ENCODE data around the gene BEAN1. TPM values are rescaled to one million over a fixed set of nuclear protein-coding genes. Genes with fewer than 3 reads are reported as not detected.

Gene BEAN1
- total RNA-seq, 4 donors from 2014 or later, result 0.23 to 0.50 TPM; not detected in 2

- no peak overlapping the region for H3K4me3 ChIP-seq
- intact Hi-C loops (cut with DNase I), result no loop called here
- no peak for DNase-seq (ENCODE audit: extremely low spot score)
- H3K27me3 ChIP-seq, result no peaks in the 10 kb centered on the region
- no peaks in the 10 kb centered on the region for H3K9me3 ChIP-seq
- no peak for TF ChIP-seq EP300 (IDR thresholded peaks at IDR 0.05)
- TF ChIP-seq POLR2AphosphoS5 (IDR thresholded peaks at IDR 0.05), result peak; percentile 49 to 55
- H3K36me3 ChIP-seq, result peaks cover 0 to 9% (median 3%) of the 10 kb centered on the region in 4 donors
- 82% methylated on average over 12 of the region's 12 CpGs for WGBS
- H3K27ac ChIP-seq (replicated peaks in 1 of 4), result peak overlapping the region; percentile 18 to 64 (median 43)
- H3K4me1 ChIP-seq, result peaks cover 13 to 25% (median 22%) of the 10 kb centered on the region in 4 donors
Measured at GRCh38 chr16:66502020-66502913, 75.2 kb downstream of the BEAN1 start.

GRCh38 chr16:66503030-66503429 is 75.9 kb downstream of the BEAN1 start:
- Histone ChIP-seq H3K27ac (replicated peaks in 1 of 4) (peak overlapping the region in 3 of 4 donors; percentile 18 to 64 (median 57)), H3K27me3 (no peaks in the 10 kb centered on the region), H3K4me3 (no peak overlapping the region), H3K9me3 (no peaks in the 10 kb centered on the region), H3K4me1 (peaks cover 13 to 29% (median 24%) of the 10 kb centered on the region in 4 donors), H3K36me3 (peaks cover 0 to 11% (median 4%) of the 10 kb centered on the region in 4 donors)
- TF ChIP-seq POLR2AphosphoS5 (IDR thresholded peaks at IDR 0.05) (no peak), EP300 (IDR thresholded peaks at IDR 0.05) (no peak), POLR2A (IDR thresholded peaks at IDR 0.05; ENCODE audit: low read depth) (no peak)
- TF ChIP-seq, protein P1, sequence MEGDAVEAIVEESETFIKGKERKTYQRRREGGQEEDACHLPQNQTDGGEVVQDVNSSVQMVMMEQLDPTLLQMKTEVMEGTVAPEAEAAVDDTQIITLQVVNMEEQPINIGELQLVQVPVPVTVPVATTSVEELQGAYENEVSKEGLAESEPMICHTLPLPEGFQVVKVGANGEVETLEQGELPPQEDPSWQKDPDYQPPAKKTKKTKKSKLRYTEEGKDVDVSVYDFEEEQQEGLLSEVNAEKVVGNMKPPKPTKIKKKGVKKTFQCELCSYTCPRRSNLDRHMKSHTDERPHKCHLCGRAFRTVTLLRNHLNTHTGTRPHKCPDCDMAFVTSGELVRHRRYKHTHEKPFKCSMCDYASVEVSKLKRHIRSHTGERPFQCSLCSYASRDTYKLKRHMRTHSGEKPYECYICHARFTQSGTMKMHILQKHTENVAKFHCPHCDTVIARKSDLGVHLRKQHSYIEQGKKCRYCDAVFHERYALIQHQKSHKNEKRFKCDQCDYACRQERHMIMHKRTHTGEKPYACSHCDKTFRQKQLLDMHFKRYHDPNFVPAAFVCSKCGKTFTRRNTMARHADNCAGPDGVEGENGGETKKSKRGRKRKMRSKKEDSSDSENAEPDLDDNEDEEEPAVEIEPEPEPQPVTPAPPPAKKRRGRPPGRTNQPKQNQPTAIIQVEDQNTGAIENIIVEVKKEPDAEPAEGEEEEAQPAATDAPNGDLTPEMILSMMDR (IDR thresholded peaks at IDR 0.05), result no peak
- 80% methylated on average over 2 of the region's 2 CpGs for WGBS
- intact Hi-C loops (cut with DNase I), result no loop called here
- no peak for DNase-seq (ENCODE audit: extremely low spot score)

GRCh38 chr16:66503612-66504011 is 76.5 kb downstream of the BEAN1 start:
- Histone ChIP-seq H3K9me3 (no peaks in the 10 kb centered on the region), H3K27me3 (no peaks in the 10 kb centered on the region), H3K36me3 (peaks cover 0 to 17% (median 5%) of the 10 kb centered on the region in 4 donors), H3K4me1 (peaks cover 19 to 35% (median 29%) of the 10 kb centered on the region in 4 donors), H3K4me3 (no peak overlapping the region), H3K27ac (replicated peaks in 1 of 4) (no peak overlapping the region)
- no peak for DNase-seq (ENCODE audit: extremely low spot score)
- intact Hi-C loops (cut with DNase I), result no loop called here
- TF ChIP-seq, protein P1 (IDR thresholded peaks at IDR 0.05), result no peak
- 91% methylated on average over 3 of the region's 3 CpGs for WGBS

GRCh38 chr16:66507731-66508239 is 80.7 kb downstream of the BEAN1 start:
- peaks cover 0 to 39% (median 24%) of the 10 kb centered on the region in 4 donors for H3K36me3 ChIP-seq
- no peak overlapping the region for H3K27ac ChIP-seq (replicated peaks in 1 of 4)
- TF ChIP-seq POLR2AphosphoS5 (IDR thresholded peaks at IDR 0.05), result no peak
- DNase-seq (ENCODE audit: extremely low spot score), result no peak
- H3K9me3 ChIP-seq, result no peaks in the 10 kb centered on the region
- H3K27me3 ChIP-seq, result no peaks in the 10 kb centered on the region
- no peak overlapping the region for H3K4me3 ChIP-seq
- 74% methylated on average over 4 of the region's 4 CpGs for WGBS
- intact Hi-C loops (cut with DNase I), result no loop called here
- peaks cover 42 to 59% (median 54%) of the 10 kb centered on the region in 4 donors for H3K4me1 ChIP-seq

DNA sequence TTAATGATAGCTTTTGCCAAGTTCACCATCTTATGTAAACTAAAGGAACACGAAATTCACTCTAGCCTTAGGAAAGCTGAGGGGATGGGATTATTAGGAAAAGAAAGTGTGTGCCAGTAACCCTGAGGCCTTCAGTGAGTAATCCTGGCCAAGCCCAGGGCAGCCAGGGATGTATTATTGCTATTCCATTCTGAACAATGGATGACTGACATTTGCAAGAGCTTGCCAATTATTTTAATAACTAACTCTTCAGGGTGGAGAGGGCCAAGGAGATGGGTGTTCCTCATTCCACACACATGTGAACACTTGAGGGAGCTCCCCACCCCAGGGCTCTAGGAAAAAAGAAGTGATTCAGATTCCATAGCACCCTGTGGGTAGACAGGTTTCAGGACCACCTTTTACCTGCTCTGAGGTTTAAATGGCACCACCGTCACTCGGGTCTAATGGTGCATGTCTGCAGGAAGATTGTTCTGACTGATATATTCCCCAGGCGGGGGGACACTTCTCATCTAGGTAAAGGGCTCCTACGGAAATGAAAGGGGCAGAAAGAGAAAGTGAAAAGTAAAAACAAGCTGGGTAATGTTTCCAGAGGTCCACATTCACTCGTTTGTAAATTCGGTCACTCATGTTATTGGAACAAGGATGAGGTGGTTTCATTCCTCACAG is 81.3 kb downstream of the BEAN1 start:
- intact Hi-C loops (cut with DNase I), result no loop called here
- Histone ChIP-seq H3K36me3 (peaks cover 0 to 45% (median 29%) of the 10 kb centered on the region in 4 donors), H3K27me3 (no peaks in the 10 kb centered on the region), H3K4me3 (no peak overlapping the region), H3K4me1 (peaks cover 43 to 59% (median 54%) of the 10 kb centered on the region in 4 donors), H3K27ac (replicated peaks in 1 of 4) (peak overlapping the region in 1 of 4 donors; percentile 32), H3K9me3 (no peaks in the 10 kb centered on the region)
- TF ChIP-seq, protein P1 (IDR thresholded peaks at IDR 0.05), result no peak
- no peak for TF ChIP-seq POLR2A (IDR thresholded peaks at IDR 0.05; ENCODE audit: low read depth)
- TF ChIP-seq EP300 (IDR thresholded peaks at IDR 0.05), result no peak
- no peak for TF ChIP-seq POLR2AphosphoS5 (IDR thresholded peaks at IDR 0.05)
- DNase-seq (ENCODE audit: extremely low spot score), result no peak
- 68% methylated on average over 7 of the region's 7 CpGs for WGBS
